C1 segment of cervical spinal cord (tissue), 14 donors: ENCODE measurements around the gene TTC19.
"Not testable (repeated sequence)": the region's sequence is repeated elsewhere in the genome, so short reads cannot be mapped to it uniquely, and the experiment has no call there.

Experiments
- DNase-seq, 14 donors: peaks; one replicate each; lab custom pipeline; 2025; lab: John Stamatoyannopoulos, UW

The TTC19 gene

DNA sequence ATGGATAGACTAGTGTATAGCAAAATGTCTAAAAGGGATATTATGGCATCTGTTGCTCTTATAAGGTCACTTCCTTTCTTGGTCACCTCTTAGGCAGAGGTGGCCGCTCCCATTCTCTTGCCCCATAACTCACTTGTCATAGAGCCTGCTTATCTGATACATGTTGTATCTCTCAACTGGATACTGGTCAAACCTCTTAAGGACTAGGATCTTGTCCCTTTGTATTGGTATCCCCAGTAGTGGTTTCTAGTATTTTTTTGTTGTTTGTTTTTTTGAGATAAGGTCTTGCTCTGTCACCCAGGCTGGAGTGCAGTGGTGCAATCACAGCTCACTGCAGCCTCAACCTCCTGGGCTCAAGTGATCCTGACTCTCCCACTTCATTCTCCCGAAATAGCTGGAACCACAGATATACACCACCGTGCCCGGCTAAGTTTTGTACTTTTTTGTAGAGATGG is 27.1 kb upstream of the TTC19 start:
- DNase-seq: no peak

DNA sequence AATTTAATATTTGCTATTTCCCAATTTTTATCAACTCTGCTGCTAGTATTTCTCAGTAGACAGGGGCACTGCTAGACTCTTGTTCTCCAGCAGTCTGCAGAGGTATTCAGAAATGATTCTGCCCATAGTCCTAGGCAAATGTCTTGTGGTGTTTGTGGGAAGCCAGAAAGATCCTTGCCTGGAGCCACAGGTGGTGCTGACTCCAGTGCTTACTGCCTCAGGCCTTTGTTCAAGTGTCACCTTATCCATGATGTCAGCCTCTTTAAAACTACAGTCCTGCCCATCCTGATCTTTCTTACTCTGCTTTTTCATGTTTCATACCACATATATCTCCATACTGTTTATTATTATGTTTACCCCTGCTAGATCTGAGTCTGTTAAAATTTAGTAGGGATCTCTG is 26.6 kb upstream of the TTC19 start:
- DNase-seq: no peak

DNA sequence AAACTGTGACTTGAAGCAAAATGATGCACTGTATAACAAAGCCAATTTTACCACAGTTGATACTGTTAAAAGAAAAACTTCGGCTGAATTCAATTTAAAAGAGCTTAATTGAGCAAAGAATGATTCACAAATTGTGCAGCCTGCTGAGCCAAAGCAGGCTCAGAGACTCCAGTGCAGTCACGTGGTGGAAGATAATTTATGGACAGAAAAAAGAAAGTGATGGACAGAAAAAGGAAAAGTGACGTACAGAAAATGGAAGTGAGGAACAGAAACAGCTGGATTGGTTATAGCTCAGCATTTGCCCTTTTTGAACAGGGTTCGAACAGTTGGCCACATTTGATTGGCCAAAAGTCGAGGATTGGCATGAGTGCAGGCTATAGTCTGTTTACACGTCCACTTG is 25.8 kb upstream of the TTC19 start:
- DNase-seq: no peak

DNA sequence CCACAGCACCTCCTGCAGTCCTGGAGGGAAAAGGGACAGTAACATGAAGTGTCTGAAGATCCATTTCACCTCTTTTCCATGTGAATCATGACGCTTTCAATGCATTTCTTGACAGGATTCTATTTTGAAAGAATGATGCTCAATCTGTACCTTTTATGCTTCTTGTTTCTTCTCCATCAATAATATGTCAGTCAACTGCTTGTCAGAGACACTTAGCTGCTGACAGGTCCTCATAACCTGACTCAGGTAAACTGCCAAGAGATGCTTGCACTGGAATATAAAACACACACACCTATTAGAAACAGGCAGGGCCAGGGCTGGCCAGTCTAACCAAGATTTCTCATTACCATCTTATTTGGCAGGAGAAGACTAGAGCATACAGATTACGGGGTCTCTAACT is 21.7 kb upstream of the TTC19 start:
- no peak for DNase-seq

DNA sequence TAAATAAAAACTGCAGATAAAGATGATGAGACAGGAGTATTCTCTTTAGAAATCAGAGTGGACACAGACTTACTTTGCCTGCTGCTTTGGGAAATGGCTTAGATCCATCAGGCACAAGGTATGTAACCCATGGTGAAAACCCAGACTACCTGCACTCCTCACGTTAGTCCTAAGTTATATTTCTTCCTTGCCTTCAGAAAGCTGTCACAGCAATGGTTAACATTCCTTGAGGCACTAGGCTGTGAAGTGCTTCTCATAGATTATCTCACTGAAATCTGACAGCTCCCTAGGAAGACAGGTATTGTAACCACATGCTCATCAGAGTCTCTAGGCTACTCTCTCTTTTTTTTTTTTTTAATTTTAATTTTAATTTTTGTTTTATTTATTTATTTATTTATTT is 21.0 kb upstream of the TTC19 start:
- DNase-seq: no peak

DNA sequence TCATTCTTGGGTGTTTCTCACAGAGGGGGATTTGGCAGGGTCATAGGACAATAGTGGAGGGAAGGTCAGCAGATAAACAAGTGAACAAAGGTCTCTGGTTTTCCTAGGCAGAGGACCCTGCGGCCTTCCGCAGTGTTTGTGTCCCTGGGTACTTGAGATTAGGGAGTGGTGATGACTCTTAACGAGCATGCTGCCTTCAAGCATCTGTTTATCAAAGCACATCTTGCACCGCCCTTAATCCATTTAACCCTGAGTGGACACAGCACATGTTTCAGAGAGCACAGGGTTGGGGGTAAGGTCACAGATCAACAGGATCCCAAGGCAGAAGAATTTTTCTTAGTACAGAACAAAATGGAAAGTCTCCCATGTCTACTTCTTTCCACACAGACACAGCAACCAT is 20.6 kb upstream of the TTC19 start:
- DNase-seq: not testable (repeated sequence)

DNA sequence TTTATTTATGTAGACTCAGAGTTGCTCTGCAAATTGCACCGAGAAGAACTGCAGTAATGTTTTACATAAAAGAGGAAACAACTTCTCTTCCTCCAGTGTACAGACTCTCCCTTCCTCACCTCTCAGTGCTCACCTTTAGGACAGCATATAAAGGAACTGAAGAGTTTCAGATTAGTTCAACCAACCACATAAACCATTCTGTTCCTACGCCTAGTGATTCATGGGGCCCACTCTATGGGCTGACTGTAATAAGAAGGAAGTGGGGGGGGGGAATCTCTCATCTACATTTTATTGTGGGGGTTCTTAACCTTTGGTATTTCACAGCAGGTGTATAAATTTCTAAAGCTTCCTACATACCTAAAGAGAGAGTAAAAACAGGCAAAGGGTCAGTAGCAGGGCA is 18.4 kb upstream of the TTC19 start:
- DNase-seq: no peak

DNA sequence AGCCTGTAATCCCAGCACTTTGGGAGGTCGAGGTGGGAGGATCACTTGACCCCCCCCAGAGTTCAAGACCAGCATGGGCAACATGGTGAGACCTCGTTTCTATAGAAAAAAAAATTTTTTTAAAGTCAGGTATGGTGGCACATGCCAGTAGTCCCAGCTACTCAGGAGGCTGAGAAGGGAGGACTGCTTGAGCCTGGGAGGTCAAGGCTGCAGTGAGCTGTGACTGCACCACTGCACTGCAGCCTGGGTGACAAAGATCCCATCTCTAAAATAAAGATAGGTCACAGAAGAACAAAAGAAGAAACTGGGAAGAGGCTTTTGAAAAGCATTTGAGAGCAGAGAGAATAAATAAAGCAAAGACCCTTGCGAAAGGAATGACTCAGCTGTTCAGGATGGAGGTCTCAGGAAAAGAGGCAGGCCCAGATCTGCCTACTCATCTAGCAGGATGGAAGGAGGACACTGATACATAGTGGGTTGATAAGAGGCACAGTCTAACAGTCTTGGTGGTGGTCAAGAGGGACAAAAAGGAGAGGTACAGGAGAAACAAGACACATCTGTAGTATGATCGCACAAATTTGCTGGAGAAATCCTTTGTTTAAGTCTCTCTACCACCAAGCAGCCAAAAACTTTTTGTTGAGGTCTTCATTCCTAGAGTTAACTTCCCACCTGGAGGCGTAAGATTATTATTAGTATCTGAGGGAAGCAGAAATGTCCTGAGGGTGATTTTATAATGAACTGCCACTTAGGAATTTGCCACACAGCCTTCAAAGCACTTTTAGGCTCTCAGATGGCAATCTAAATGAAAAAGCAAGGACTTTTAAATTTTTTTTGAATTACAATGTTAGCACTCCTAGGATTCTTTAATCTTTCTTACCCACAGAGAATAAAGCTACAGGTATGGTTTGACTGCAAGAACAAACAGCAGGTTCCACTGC is 17.7 kb upstream of the TTC19 start:
- DNase-seq: no peak

DNA sequence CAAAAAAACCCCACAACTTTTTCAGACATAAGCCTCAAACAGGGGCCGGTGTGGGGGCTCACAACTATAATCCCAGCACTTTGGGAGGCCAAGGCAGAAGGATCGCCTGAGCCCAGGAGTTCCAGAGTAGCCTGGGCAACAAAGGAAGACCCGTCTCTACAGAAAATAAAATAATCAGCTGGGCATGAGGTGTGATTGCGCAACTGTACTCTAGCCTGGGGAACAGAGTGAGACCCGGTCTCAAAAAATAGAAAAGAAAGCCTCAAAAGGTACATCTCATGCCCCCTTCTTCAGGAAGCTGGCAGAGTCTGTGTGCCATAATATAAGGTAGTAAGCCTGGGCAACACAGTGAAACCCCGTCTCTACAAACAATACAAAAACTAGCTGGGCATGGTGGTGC is 3.3 kb upstream of the TTC19 start:
- DNase-seq: no peak

DNA sequence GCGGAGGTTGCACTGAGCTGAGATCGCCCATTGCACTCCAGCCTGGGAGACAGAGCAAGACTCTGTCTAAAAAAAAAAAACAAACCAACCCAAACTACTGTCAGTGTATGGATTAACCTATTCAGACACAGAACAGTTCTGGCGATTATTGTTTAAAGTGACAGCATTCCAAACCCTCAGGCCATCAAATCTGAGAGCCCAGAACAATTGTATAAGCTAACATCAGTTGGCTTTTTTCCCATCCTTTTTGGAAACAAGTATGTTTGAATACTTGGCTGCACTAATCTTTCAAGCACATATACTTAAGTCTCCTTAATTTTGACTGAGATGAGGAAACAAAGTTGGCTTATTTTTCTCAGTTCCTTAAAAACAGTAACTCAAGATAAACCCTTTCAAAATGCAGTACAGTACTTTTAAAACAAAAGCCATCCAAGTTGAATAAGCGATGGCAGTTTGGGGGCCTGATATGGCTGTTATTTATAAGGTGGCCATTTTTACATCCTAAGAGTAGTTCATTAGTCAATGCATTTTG is 1.5 kb upstream of the TTC19 start:
- no peak for DNase-seq

DNA sequence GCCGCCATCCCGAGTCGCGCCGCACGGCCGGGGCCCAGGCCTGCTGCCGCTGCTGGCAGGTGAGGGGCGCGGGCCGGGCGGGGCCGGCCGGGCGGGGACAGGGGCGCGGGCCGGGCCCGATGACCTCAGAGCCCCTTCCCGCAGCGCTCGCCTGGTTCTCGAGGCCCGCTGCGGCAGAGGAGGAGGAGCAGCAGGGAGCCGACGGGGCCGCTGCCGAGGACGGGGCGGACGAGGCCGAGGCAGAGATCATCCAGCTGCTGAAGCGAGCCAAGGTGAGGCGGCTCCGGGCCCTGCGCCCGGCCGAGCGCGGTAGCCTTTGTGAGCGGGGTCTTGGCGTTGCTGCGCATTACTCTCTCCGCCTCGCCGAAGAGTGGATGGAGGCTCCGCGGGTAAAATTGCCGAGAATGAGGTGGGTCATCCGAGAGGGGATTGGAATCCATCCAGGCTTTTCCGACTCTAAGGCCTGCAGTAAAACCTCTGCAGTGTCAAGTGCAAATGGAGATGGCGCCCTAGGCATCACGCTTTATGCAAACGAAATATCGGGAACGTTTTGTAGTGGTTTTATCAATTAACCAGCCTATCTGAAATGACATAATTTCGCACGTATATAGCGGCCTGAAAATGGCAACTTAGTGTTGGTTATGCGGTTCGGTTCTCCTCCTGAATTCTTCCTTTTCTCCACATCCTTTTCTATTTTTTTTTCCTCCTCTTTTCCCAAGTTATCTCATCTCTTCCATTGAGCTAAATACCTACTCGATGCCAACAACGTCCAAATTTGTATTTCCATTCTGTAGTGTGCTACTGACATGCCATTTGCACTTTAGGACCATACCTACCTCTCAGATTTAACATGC is 577 bp downstream of the TTC19 start:
- peak in 7 of 14 donors; percentile 39 to 65 (median 45) for DNase-seq

DNA sequence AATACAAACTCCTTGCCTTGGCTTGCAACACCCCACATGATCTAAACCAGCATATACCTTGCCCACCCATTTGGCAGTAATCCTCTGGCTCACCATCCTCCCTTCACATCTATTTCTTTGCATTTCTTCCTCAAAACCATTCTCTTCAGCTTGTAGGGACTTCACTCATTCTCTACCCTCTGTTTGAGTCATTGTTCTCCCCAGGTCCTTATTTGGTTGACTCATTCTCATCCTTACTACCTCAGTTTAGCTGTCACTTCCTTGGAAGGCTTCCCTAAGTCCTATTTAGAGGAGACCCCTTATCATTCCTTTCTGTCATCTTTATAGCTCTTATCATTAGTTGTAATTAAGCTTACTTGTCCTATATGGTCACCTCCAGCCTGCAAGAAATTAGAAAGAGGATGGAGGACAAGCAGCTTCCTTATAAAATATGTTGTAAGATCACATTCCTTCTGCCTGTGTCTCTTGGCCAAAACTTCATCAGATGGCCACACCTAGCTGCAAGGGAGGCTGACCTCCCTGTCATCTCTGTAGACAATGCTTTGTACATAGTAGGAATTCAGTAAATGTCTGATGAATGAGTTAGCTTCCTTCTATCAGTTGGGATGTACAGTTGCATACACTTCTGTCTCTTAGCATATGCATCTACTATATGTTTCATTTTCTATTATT is 1.7 kb downstream of the TTC19 start:
- DNase-seq: no peak

DNA sequence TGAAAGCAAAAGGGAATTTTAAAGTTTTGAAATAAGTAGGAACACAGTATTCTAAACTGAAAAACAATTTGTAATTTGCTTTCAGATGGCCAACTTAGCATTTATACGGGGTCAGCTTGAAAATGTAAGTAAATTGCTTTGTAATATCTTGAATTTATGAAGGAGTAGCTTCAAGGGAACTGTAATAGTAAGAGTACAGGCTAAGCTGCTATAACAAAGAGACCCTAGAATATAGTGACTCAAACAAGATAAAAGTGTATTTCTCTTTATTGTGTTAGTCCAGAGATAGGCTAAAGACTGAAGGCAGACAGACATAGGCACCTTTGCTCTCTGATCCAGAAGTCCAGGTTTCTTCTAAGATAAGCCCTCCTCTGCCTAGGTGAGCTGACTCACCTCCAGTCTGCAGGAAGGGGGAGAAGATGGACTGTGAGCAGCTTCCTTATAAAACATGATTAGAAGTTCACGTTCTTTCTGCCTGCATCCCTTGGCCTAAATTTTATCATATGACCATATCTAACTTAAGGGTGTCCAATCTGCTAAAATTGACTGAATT is 3.2 kb downstream of the TTC19 start:
- no peak for DNase-seq

DNA sequence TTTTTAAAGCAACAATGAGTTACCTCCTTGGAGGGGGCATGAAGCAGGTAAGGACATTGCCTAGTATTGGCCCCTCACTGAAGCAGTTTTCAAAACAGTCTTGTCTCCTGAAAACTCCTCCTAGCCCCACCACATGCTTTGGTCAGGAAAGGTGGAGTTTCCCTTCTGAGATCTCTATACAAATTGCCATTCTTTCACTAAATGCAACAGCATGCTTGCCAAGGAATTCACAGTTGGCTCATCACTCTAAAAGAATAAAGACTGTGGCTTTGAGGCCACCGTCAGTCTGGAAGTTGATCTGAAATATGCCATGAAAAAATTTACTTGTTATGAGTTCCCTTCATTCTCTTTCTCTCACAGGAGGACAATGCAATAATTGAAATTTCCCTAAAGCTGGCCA is 4.2 kb downstream of the TTC19 start:
- DNase-seq: no peak

DNA sequence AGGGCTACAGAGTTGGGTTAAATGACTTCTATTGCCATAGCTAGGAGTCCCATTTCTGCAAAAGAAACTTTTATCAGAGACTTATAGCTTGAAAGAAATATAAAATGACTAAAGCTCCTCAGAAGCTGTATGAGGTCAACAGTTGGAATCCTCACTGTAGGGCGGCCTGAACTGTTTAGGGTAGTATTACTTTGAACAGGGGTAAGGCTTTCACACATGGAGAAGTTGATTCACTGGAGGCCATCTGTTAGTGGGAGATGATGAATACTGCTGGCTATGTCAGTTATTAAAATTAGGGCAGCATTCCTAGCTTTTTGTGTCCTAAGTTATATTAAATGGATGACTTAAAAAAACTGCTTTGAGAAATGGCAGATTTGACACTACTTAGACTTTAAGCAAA is 6.0 kb downstream of the TTC19 start:
- no peak for DNase-seq

DNA sequence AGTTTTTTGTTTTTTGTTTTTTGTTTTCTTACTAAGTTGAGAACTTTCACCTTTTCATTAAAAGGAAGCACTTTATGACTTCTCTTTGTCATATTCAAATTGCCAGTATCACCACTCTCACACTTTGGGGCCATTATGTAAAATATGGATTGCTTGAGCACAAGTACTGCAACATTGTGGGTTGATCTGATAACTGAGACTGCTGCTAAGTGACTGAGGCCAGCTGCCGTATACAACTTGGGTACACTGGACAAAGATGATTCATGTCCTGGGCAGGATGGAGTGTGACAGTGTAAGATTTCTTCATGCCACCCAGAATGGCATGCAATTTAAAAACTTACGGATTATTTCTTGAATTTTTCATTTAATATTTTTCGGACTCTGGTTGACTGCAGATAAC is 7.8 kb downstream of the TTC19 start:
- DNase-seq: no peak

DNA sequence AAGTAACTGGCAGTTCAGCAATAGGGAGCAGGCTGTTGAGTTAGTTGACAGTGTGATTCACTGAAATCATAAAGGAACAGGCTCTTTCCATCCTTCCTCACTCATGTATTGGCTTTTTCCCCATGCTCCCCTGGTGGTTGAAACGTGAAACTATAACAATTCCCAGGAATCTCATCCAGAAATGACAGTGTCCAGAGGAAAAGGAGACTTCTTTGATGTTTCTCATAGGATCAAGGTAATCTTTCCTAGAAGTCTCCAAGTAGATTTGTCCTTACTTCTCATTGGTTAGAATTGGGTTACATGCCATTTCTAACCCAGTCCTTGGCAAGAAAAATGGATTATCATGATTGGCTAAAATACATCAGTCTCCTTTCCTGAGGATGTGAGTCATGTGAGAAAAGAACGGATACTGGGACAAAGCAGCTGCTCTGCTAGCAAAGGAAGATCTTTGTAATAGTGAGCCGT is 14.4 kb downstream of the TTC19 start:
- DNase-seq: no peak

DNA sequence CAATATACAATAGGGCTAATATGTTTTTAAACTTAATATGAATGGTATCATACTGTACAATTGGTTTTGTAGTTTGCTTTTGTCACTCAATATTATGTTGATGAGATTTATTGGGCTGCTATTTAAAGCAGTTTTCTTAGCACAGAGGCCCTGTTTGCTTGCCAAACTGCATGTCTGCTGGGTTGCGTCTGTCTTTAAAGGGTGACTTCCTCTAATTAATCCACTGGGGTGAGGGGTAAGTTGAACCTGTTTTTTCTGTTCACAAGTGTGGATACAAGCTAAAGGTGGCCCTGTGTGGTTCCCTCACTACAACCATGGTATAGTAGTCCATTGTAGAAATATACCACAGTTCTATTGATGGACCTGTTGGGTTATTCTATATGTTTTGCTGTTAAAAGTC is 19.7 kb downstream of the TTC19 start:
- no peak for DNase-seq

DNA sequence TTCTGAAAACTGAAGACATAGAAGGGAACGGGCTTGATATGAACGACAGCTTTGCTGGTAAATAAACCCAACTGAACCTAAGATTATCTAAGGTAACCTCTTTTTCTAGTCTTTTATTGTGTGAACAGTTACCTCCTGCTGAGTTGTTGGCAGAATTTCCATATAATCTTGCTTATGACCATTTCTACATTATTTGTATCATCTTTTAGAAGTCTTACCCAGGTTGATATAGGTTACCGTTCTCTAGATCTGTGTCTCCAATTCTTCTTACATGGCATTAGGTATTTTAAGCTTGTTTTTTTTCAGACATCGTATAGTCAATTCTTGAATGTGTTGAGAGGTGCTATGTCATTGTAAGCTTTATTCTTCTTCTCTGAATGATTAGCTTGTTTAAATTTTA is 24.3 kb downstream of the TTC19 start:
- DNase-seq: no peak

DNA sequence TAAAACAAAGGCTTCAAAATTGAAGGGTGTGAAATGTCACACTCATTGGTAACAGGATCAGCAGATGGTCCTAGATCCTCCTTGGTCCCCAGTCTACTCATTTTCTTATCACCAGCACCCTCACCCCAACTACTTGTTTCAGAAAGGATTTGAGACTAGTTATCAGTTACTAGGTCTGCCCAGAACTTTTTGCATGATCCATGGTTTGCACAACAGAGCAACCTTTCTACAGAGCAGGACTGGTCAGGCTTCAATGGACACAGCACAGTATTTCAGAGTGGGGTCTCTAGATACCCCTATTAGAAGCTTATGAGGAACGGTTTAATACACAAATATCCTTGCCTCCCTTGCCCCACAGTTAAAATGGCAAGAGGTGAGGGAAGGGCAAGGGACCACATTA is 25.6 kb downstream of the TTC19 start:
- no peak for DNase-seq

DNA sequence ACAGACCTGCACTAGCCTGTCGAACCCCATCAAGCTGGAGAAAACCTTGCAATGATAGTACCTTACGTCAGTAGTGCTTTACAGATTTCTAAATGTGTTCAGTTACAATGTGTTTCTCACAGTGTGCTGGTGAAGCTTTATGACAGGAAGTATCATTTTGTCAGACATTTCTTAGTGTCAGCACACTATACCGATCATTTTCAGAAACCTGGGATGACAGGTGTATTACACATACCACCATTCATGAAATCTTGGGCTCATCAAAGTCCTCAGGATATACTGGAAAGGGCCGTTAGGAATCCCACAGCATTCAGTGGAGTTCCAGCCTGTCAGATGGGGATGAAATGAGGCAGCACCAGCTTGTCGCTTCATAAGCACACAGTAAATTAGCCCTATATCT is 27.3 kb downstream of the TTC19 start:
- DNase-seq: no peak
